C4-2B (cell line): Measurements from ENCODE around the gene C17orf100.

Source experiments
- CTCF ChIP-seq: fragments of 450-650 bp; conservative IDR thresholded peaks from 2 replicates; pipeline ENCODE4 v1.5.1; 2017; ENCODE audit warnings: mild to moderate bottlenecking
- ZFX ChIP-seq: fragments of 450-650 bp; IDR thresholded peaks from 2 replicates; pipeline ENCODE4 v1.6.1; 2017

- TF ChIP-seq CTCF (no peak), ZFX (no peak)
Measured at GRCh38 chr17:6676802-6677157, 25.2 kb downstream of the C17orf100 start.
